RWPE2 (cell line): ENCODE measurements around the gene EIF2S2.

Experiments
- ATAC-seq: fragments of 200-7000 bp; cut with Tn5 transposase; 3 replicates; pipeline ENCODE4 v1.9.1; 2021; ENCODE audit warnings: low read depth
- DNase-seq: peaks from one replicate; pipeline ENCODE4 v3.0.0-alpha.2; 2020; ENCODE audit warnings: low spot score
- H3K27ac ChIP-seq: fragments of 450-650 bp; 2 replicates; pipeline ENCODE4 v1.5.1; 2017; ENCODE audit warnings: mild to moderate bottlenecking; ENCODE audit not compliant: poor library complexity, severe bottlenecking
- H3K27me3 ChIP-seq: fragments of 250-450 bp; sonication (Bioruptor Pico); 2 replicates; pipeline ENCODE4 v1.5.1; 2021; ENCODE audit warnings: mild to moderate bottlenecking, moderate library complexity; ENCODE audit not compliant: insufficient read depth, poor library complexity, severe bottlenecking
- H3K36me3 ChIP-seq: fragments of 250-450 bp; sonication (Bioruptor Pico); 2 replicates; pipeline ENCODE4 v1.5.1; 2020; ENCODE audit warnings: low read depth, mild to moderate bottlenecking, moderate library complexity
- H3K4me1 ChIP-seq: fragments of 250-450 bp; sonication (Bioruptor Pico); 2 replicates; pipeline ENCODE4 v1.5.1; 2021; ENCODE audit warnings: mild to moderate bottlenecking, moderate library complexity; ENCODE audit not compliant: insufficient read depth, poor library complexity, severe bottlenecking
- H3K4me3 ChIP-seq: fragments of 250-450 bp; sonication (Bioruptor Pico); 2 replicates; pipeline ENCODE4 v1.5.1; 2021; ENCODE audit warnings: mild to moderate bottlenecking, moderate library complexity; ENCODE audit not compliant: severe bottlenecking
- H3K9me3 ChIP-seq: fragments of 250-450 bp; sonication (Bioruptor Pico); 2 replicates; pipeline ENCODE4 v1.5.1; 2021; ENCODE audit warnings: mild to moderate bottlenecking, moderate library complexity; ENCODE audit not compliant: severe bottlenecking
- CTCF ChIP-seq: fragments of 450-650 bp; IDR thresholded peaks from one replicate; pipeline ENCODE4 v1.5.1; 2017; ENCODE audit warnings: mild to moderate bottlenecking, moderate library complexity; ENCODE audit not compliant: poor library complexity, severe bottlenecking

The EIF2S2 gene

GRCh38 chr20:34123309-34123708 is 11.3 kb upstream of the EIF2S2 start:
- no peak overlapping the region for H3K4me3 ChIP-seq
- DNase-seq (no peak), ATAC-seq (no peak)
- no peaks in the 10 kb centered on the region for H3K4me1 ChIP-seq
- no peak overlapping the region for H3K27ac ChIP-seq
- no peaks in the 10 kb centered on the region for H3K27me3 ChIP-seq
- no peaks in the 10 kb centered on the region for H3K9me3 ChIP-seq
- H3K36me3 ChIP-seq: no peaks in the 10 kb centered on the region
- no peak for TF ChIP-seq CTCF

- no peaks in the 10 kb centered on the region for H3K36me3 ChIP-seq
- no peak for TF ChIP-seq CTCF
- no peaks in the 10 kb centered on the region for H3K4me1 ChIP-seq
- H3K27me3 ChIP-seq: no peaks in the 10 kb centered on the region
- H3K9me3 ChIP-seq: no peaks in the 10 kb centered on the region
- no peak for ATAC-seq
- DNase-seq: no peak
- no peak overlapping the region for H3K27ac ChIP-seq
- no peak overlapping the region for H3K4me3 ChIP-seq
These were observed 10.4 kb upstream of the EIF2S2 start for GRCh38 chr20:34122274-34122980.

- Histone ChIP-seq H3K27ac (no peak overlapping the region), H3K27me3 (no peaks in the 10 kb centered on the region), H3K9me3 (no peaks in the 10 kb centered on the region), H3K36me3 (no peaks in the 10 kb centered on the region), H3K4me1 (no peaks in the 10 kb centered on the region), H3K4me3 (no peak overlapping the region)
- DNase-seq: no peak
- no peak for TF ChIP-seq CTCF
- no peak for ATAC-seq
These were observed 8.2 kb upstream of the EIF2S2 start for GRCh38 chr20:34120213-34120612.

DNA sequence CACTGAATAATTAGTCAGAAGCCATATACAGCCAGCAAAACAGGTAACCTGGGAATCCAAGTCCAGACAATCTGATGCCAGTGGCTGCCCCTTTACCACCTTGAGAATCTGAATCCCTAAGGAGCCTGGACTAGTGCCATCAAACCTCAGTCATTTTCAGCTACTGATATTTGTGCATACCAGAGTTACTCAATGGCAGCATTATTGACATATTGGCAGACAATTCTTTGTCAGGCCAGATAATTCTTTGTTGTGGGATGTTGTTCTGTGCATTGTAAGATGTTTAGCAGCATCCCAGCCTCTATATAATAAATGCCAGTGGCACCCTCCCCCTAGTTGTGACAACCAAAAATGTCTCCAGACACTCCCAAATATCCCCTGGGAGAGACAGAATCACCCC is 3.2 kb upstream of the EIF2S2 start:
- H3K4me3 ChIP-seq: no peak overlapping the region
- H3K27ac ChIP-seq: no peak overlapping the region
- TF ChIP-seq CTCF: no peak
- no peaks in the 10 kb centered on the region for H3K27me3 ChIP-seq
- DNase-seq (no peak), ATAC-seq (no peak)
- no peaks in the 10 kb centered on the region for H3K9me3 ChIP-seq
- H3K4me1 ChIP-seq: peaks cover 4% of the 10 kb centered on the region
- H3K36me3 ChIP-seq: peaks cover 13% of the 10 kb centered on the region

- H3K27ac ChIP-seq: no peak overlapping the region
- no peak for TF ChIP-seq CTCF
- DNase-seq (no peak), ATAC-seq (no peak)
- H3K27me3 ChIP-seq: no peaks in the 10 kb centered on the region
- peaks cover 17% of the 10 kb centered on the region for H3K36me3 ChIP-seq
- no peak overlapping the region for H3K4me3 ChIP-seq
- no peaks in the 10 kb centered on the region for H3K9me3 ChIP-seq
- H3K4me1 ChIP-seq: peaks cover 8% of the 10 kb centered on the region
These were observed 2.8 kb upstream of the EIF2S2 start for GRCh38 chr20:34114809-34115208.
